GM21717 (cell line): ENCODE data around the gene GHR.

Experiments used
- ATAC-seq: cut with Tn5 transposase; IDR thresholded peaks from one replicate; pipeline ENCODE4 v1.9.1; 2021; ENCODE audit warnings: mild to moderate bottlenecking, moderate library complexity; ENCODE audit not compliant: unreplicated experiment

GHR gene

GRCh38 chr5:42515504-42515903 is 92.3 kb downstream of the GHR start:
- ATAC-seq, result no peak

- ATAC-seq, result no peak
Measured at GRCh38 chr5:42516282-42517042, 93.2 kb downstream of the GHR start.

- no peak for ATAC-seq
Measured at GRCh38 chr5:42517164-42517563, 93.9 kb downstream of the GHR start.

DNA sequence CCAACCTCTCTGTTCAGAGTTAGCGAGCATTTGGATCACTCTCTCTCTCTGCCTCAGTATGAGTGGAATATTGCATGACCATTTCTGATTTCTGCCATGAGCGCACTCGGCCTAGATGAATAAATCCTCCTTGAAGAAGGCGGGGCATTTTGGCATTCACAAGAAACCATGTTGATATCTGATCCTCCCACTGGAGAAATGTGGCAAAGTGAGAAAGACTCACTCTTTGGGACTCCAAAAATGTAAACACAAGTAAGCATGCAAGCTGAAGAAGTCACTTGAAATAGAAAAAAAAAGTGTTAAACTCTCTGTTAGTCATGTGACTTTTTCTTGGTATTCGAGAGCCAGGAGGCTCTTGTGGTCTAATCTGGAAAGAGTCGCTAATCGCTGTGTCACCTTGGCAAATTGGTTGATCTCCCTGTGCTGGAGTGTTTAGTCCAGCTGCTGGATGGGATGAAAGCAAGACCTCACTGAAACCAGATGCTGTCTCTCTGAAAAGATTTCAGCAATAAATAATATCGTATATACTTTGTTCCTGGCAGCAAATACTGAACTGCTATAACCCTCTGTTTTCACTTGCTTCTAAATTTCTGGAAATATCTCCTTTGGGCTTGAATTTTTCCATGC is 95.5 kb downstream of the GHR start:
- ATAC-seq, result no peak

- ATAC-seq, result no peak
Measured at GRCh38 chr5:42520203-42520602, 97.0 kb downstream of the GHR start.

DNA sequence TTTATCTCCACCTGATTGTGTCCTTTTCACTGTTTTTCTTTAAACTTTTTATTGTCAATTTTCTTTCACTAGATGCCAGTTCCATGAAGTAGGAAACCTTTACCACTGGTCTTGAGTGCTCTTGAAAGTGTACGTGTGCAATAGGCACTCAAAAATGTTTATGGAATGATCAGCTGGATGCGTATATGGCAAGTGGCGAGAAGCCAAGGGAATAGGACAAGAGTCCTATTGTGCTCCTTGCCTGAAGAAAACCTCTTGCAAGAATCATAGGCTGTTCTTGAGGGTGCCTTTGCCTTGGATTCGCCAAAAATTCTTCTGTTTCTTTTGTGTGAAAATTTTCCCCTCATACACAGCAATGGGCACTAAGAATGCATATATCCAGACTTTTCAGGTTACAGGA is 97.7 kb downstream of the GHR start:
- no peak for ATAC-seq

DNA sequence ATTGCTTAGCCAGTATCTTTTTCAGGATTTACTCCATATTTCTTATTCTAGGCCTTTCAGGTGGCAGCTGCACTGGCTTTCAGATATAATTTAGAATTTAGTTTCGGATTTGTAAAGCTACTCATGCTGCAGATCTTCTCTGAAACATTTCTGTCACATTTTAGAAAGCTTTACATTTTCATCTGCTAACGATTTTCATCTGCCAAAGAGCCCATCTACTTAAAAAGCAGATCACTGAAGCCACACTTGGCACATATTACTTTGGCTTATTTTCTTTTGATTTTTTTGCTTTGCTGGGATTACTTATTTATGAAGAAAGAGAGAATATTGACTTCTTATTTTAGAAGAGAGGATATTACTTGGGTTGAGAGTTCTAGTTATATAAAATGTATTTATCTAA is 98.2 kb downstream of the GHR start:
- no peak for ATAC-seq

DNA sequence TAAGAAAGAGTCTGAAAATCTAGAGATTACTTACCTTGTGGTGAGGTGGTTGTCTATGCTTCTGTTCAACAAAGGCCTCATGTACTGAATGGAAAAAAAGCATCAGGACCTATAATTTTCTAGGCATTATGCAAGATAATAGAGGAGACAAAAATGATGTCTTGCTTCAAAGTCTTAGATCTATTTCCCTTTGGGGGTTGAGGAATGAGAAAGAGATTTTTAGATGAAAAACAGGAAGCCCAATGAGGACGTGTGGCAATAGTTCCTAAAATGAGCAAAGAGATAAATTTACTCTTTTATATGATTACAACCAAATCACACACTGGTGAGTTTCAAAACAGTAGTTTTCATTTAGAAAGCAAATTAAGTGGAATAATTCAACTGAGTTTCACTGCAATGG is 99.5 kb downstream of the GHR start:
- ATAC-seq, result no peak

DNA sequence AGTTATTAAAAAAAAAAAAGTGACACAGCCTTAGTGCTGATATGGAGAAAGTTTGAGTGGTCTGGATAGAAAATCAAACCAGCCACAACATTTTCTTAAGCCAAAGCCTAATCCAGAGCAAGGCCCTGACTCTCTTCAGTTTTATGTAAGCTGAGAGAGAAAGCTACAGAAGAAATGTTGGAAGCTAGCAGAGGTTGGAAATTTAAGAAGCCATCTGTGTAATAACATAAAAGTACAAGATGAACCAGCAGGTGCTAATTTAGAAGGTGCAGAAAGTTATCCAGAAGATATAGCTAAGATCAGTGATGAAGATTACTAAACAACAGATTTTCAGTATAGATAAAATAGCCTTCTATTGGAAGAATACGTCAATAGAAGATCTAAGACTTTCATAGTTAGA is 102.9 kb downstream of the GHR start:
- no peak for ATAC-seq

DNA sequence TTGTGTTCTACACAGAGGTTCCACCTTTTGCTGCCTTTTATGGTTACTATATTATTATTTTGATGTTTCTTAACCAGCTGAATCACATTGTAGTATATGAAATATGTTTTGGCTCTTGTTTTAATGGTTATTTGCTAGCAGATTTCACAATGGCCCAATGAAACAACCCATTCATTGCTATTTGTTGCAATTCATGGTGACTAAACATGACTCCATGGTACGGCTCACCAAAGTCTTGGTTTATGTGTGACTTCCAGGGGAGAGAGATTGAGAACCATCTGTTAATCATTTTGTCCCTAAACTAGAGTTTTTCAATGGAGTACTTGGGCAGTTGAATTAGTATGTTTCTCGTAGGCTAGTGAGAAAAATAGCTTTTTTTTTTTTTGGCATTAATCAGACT is 108.4 kb downstream of the GHR start:
- ATAC-seq, result no peak

DNA sequence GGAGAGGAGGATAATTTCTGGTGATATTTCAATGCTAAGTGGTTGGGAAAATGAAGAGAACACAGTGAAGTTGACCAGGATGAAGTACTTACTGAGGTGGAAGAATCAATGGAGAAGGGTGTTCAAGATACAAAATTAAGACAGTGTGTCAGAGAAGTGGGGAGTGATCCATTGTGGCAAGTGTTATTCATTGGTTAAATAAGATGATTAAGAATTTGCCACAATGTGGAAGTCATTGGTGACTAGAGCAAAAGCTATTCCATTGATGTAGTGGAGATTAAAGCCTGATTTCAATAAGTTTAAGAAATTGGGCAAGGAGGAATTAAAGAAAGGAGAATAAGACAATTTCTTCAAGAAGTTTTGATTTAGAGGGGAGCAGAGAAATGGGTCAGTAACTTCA is 118.9 kb downstream of the GHR start:
- ATAC-seq, result no peak

DNA sequence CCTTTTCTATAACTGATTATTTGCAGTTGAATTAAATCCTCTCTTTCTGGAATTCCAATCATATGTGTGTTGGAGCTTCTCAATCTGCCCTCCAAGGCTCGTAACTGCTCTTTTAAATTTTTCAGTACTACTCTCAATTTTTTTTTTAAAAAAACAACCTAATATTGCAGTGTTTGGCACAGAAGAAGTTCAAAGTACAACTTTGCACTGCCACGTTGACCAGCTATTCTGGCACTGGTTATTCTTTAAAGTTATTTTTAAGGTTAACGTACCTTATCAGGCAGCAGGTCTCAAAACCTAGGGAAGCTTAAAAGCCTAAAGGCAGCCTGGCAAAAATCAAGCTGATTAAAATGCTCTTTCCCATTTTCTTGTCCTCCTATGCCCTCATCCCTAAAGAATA is 120.5 kb downstream of the GHR start:
- ATAC-seq, result no peak

- ATAC-seq, result no peak
Measured at GRCh38 chr5:42545038-42545437, 121.8 kb downstream of the GHR start.

DNA sequence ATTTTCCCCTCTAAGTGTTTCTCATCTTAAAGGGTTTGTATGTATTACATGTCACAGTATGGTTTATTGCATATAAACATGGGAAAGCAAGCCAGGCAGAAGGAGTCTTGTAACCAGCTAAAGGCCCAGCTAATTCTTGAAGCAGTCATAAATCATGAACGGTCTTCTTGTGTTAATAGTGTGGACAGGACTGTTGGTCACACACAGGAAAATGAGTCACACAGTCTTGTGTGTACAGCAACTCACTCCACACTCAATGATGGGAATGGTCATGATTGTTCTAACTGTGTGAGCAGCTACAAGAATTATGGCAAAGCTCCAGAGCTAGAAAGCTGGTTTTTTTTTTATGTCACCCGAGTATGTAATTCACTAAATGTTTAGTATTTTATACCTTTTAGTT is 123.9 kb downstream of the GHR start:
- ATAC-seq, result no peak

GRCh38 chr5:42547894-42548293 is 124.7 kb downstream of the GHR start:
- ATAC-seq, result no peak

- no peak for ATAC-seq
Measured at GRCh38 chr5:42552597-42552996, 129.4 kb downstream of the GHR start.

GRCh38 chr5:42553461-42553860 is 130.2 kb downstream of the GHR start:
- ATAC-seq, result no peak

DNA sequence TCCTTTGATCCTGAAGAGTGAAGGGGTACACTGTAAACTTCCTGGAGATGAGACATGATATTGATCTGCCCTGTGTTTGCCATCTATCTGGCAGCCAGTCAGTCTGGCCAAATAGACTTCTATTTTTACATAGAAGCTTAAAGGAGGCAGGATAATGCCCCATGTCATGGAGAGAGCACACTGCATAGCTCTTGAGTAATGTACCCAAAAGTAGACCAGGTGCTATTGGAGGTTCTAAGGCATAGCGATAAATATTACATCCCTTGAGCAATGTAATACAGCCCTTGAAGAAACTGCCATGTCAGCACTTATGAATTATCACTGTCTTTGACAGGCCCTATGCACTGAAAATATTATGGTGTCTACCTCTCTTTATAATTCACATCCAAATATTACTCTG is 131.8 kb downstream of the GHR start:
- ATAC-seq, result no peak

DNA sequence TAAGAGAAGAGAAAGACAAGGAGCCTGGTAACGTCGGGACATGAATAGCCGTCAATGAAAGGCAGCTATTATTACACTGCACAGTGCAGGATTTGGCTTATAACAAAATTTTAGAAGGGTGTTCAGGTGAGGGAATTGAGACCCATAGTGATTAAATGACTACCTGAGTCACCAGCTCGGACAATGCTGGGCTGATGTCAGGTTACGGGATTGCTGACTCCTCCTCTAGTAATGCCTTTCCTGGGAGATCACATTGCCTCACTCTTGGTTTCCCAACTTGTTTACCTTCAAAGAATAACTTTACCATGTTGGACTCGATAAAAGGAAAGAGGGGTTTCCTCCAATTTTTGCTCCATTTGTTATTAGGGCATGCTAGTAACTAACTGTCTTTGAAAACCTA is 132.6 kb downstream of the GHR start:
- ATAC-seq, result no peak

- ATAC-seq, result no peak
Measured at GRCh38 chr5:42557689-42558088, 134.4 kb downstream of the GHR start.

DNA sequence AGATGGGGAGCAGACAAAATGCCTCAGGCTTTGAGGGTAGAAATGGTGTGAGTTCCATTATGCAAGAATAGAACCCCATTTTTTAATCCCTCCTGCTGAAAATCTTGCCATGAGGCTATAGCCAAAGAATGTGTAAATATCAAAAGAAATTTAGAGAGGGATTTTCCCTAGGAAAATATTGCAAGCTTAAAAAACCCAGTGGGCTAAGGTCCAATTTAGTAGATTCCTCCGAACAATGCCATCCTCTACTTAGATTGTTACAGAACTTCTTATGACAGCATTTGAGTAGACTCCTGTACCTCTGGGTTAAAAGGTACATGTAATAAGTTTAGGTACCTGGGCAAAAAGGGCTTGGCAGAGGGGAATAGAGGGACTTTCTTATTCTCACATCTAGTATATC is 138.4 kb downstream of the GHR start:
- no peak for ATAC-seq

DNA sequence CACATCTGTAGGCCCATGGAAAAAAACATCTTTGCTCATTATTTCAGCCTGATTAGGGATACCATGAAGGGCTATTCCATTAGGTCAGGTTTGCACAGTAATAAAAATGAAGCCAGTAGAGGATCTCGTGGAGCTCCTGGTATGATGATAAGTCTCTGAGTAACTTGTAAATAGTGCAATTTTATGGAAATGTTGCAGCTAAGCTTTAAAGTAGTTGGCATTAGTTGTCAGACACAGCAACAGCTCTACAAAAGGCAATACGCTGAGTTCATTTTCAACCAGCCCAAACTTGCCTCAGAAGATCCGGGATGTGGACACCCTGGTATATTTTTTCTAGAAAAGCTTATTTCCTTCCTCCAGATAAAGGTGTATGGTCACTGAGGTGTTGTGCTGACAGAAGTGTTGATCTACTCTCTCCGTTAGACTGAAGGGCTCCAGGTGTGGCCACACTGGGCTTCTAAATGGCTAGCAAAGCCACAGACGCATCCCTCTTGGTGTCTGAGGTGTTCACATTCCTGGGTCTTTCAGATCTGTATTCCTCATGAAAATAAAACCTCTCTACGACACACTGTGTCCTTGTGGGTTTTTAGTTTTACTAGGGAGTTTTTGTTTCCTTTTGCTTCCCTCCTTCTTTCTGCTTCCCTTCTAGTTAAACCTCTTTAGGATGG is 141.6 kb downstream of the GHR start:
- ATAC-seq, result no peak
